K562 (cell line): ENCODE measurements around the gene ZDHHC14. TPM values are rescaled to one million over a fixed set of nuclear protein-coding genes. Genes with fewer than 3 reads are reported as not detected.

Experiments
- IFI16 ChIP-seq: fragments of 250-450 bp; sonication (Bioruptor Pico); IDR thresholded peaks from 2 replicates; pipeline ENCODE4 v2.1.2; 2022; ENCODE audit warnings: mild to moderate bottlenecking, inconsistent platforms
- ZNF143 ChIP-seq: sonication (generic); formaldehyde crosslinking; IDR thresholded peaks from 2 replicates; pipeline ENCODE4 v1.9.0; 2022; ENCODE audit warnings: mild to moderate bottlenecking, missing genetic modification reagents
- polyA plus RNA-seq, 8 experiments: library from polyadenylated mRNA; depleted of rRNA in 4 of 8; stranded (reverse) in 5 of 8; unstranded in 3 of 8; fragments of >200 nt; fragmentation: Nextera tagmentation in 2 of 8; fragmentation: Illumina TruSeq in 1 of 8; extraction: Ambion mirVana in 2 of 8; extraction: Trizol in 1 of 8; gene quantifications; 2 replicates each; pipeline versions ENCODE4 v1.2.1 to v1.2.3, GENCODE V29; 2011 to 2014; ENCODE audit warnings: inconsistent platforms in 1 of 8, missing spikeins in 1 of 8
- total RNA-seq, 7 experiments: library from RNA; depleted of rRNA in 6 of 7; stranded (reverse); fragments of >200 nt in 6 of 7; fragmentation: Illumina TruSeq in 2 of 7; extraction: Trizol in 2 of 7; gene quantifications; 2 replicates each; pipeline versions ENCODE4 v1.2.1 to v1.2.3, GENCODE V29; 2011 to 2021; ENCODE audit warnings: low replicate concordance in 1 of 7
- TF ChIP-seq, protein P1 (sequence below): sonication (generic); formaldehyde crosslinking; IDR thresholded peaks from 2 replicates; pipeline ENCODE4 v1.8.0; 2023; ENCODE audit warnings: missing genetic modification reagents, mild to moderate bottlenecking, borderline replicate concordance
- TF ChIP-seq, protein P2 (sequence below): sonication (generic); formaldehyde crosslinking; IDR thresholded peaks from 2 replicates; pipeline ENCODE4 v1.8.1; 2023; ENCODE audit warnings: mild to moderate bottlenecking, missing genetic modification reagents

Gene ZDHHC14
- total and polyA plus RNA-seq, 9 of the 15 experiments (the other 6 are each of a cell fraction or from before 2014, with no cell fraction given): 0.92 to 23.1 (median 13.8) TPM

DNA sequence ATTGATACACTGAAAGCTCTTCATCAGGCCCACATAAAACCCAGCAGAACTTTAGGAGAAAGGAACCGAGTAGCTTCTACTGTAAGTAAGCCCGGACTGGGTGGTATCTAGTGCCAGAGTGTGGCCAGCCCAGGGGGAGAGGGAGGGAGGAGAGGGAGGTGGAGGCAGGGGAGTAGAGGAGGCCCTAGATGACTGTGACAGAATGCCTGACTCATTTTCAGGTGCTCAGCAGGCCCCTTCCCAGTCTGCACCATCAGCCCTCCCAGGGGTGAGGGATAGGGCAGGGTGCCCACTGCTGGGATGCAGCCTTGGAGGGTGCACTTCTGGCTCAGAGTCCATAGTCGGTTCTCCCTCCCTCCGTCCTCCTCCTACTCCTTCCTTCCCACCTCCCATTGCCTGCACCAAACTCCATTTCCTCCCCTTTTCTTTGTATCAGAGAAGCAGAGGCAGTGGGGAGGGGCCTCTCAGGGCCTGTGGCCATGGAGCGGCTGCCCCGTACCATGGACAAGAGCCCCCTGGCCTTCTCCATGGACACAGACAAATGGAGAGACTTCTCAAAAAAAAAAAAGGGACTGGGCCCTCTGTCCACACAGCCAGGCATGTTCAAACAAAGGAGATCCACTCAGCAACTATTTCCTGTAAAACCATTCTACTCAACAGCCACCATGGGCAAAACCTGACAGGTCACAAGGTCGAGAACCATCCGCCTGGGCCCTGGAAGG is 257.1 kb downstream of the ZDHHC14 start (continued):
- TF ChIP-seq, protein P1, sequence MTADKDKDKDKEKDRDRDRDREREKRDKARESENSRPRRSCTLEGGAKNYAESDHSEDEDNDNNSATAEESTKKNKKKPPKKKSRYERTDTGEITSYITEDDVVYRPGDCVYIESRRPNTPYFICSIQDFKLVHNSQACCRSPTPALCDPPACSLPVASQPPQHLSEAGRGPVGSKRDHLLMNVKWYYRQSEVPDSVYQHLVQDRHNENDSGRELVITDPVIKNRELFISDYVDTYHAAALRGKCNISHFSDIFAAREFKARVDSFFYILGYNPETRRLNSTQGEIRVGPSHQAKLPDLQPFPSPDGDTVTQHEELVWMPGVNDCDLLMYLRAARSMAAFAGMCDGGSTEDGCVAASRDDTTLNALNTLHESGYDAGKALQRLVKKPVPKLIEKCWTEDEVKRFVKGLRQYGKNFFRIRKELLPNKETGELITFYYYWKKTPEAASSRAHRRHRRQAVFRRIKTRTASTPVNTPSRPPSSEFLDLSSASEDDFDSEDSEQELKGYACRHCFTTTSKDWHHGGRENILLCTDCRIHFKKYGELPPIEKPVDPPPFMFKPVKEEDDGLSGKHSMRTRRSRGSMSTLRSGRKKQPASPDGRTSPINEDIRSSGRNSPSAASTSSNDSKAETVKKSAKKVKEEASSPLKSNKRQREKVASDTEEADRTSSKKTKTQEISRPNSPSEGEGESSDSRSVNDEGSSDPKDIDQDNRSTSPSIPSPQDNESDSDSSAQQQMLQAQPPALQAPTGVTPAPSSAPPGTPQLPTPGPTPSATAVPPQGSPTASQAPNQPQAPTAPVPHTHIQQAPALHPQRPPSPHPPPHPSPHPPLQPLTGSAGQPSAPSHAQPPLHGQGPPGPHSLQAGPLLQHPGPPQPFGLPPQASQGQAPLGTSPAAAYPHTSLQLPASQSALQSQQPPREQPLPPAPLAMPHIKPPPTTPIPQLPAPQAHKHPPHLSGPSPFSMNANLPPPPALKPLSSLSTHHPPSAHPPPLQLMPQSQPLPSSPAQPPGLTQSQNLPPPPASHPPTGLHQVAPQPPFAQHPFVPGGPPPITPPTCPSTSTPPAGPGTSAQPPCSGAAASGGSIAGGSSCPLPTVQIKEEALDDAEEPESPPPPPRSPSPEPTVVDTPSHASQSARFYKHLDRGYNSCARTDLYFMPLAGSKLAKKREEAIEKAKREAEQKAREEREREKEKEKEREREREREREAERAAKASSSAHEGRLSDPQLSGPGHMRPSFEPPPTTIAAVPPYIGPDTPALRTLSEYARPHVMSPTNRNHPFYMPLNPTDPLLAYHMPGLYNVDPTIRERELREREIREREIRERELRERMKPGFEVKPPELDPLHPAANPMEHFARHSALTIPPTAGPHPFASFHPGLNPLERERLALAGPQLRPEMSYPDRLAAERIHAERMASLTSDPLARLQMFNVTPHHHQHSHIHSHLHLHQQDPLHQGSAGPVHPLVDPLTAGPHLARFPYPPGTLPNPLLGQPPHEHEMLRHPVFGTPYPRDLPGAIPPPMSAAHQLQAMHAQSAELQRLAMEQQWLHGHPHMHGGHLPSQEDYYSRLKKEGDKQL (CRISPR knock-in tag): no peak
- TF ChIP-seq IFI16 (CRISPR knock-in tag): no peak
- TF ChIP-seq ZNF143 (CRISPR knock-in tag): no peak
- TF ChIP-seq, protein P2, sequence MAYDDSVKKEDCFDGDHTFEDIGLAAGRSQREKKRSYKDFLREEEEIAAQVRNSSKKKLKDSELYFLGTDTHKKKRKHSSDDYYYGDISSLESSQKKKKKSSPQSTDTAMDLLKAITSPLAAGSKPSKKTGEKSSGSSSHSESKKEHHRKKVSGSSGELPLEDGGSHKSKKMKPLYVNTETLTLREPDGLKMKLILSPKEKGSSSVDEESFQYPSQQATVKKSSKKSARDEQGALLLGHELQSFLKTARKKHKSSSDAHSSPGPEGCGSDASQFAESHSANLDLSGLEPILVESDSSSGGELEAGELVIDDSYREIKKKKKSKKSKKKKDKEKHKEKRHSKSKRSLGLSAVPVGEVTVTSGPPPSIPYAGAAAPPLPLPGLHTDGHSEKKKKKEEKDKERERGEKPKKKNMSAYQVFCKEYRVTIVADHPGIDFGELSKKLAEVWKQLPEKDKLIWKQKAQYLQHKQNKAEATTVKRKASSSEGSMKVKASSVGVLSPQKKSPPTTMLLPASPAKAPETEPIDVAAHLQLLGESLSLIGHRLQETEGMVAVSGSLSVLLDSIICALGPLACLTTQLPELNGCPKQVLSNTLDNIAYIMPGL (CRISPR knock-in tag): no peak
